Astrocyte of the hippocampus (primary cell): ENCODE data around the gene LSMEM2.
"Not testable (repeated sequence)": the region's sequence is repeated elsewhere in the genome, so short reads cannot be mapped to it uniquely, and the experiment has no call there.

Experiments used
- DNase-seq: peaks from one replicate; pipeline ENCODE4 v3.0.0; 2011; ENCODE audit warnings: low read depth, low spot score

Gene LSMEM2

GRCh38 chr3:50264964-50265485 is 13.9 kb upstream of the LSMEM2 start:
- no peak for DNase-seq

DNA sequence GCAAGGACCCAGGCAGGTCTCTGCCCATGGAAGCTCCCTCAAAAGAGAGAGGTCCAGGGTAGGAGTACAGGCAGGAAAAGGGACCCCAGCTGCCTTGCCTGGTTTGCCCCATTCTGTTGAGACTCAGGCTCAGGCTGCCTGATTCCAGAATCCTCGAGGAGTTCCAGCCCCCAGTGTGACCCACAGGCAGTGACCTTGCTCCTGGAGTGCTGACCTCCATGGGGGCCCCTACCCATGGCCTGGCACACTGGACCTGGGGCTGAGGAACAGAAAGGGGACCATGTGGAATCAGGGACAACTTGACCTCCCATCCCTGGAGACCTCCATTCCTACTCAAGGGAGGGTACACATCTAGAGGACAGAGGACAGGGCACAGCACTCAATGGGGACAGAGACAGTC is 13.3 kb upstream of the LSMEM2 start:
- no peak for DNase-seq

- DNase-seq = no peak
Measured at GRCh38 chr3:50266017-50266416, 12.9 kb upstream of the LSMEM2 start.

GRCh38 chr3:50266836-50267235 is 12.1 kb upstream of the LSMEM2 start:
- no peak for DNase-seq

GRCh38 chr3:50267280-50267913 is 11.5 kb upstream of the LSMEM2 start:
- DNase-seq = peak; percentile 67

- DNase-seq = no peak
Measured at GRCh38 chr3:50268276-50268675, 10.6 kb upstream of the LSMEM2 start.

GRCh38 chr3:50268703-50269451 is 10.0 kb upstream of the LSMEM2 start, which contains the start of gene SEMA3B:
SEMA3B (plus strand) TSS chr3:50269147; CDS start chr3:50269241, 94 bp downstream.
- DNase-seq = peak; percentile 67

GRCh38 chr3:50269460-50269859 is 9.4 kb upstream of the LSMEM2 start:
- no peak for DNase-seq

DNA sequence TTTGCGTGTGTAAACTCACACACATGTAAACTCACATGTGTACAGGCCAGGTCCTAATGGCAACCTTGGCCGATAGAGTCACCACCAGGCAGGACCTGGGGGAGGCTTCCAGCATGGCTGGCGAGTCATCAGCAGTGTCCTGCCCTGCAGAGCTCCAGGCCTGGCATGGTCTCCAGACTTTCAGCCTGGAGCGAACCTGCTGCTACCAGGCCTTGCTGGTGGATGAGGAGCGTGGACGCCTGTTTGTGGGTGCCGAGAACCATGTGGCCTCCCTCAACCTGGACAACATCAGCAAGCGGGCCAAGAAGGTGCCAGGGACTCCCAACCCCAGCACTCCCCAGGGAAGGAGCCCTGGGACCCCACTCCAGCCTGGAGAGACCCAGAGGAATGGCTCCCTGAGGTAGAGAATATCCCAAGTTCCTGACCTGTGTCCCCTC is 8.9 kb upstream of the LSMEM2 start:
- DNase-seq = no peak

- DNase-seq = no peak
Measured at GRCh38 chr3:50270422-50271224, 8.3 kb upstream of the LSMEM2 start.

DNA sequence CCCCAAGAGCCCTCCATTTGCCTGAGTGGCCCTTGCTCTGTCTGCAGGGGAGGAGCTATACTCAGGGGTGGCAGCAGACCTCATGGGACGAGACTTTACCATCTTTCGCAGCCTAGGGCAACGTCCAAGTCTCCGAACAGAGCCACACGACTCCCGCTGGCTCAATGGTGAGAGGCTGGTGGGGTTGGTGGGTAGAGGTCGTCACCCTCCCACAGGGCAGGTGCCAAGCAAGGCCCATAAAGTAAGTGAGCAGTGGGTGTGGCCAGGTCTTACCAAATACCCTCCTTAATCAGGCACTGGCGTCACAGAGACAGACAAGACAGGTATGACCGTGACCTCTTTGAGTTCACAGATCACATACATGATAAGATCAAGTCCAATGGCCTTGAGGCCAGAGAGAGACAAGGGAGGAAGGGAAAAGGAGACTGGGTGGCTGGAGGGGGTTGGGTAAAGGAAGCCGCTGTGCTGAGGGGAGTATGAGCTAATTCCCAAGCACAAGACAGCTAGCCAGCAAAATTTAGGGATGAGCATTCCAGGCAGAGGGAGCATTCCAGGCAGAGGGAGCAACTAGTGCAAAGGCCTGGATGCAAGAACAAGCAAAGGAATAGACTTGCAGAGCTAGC is 7.5 kb upstream of the LSMEM2 start:
- no peak for DNase-seq

GRCh38 chr3:50272538-50272910 is 6.4 kb upstream of the LSMEM2 start:
- not testable (repeated sequence) for DNase-seq

DNA sequence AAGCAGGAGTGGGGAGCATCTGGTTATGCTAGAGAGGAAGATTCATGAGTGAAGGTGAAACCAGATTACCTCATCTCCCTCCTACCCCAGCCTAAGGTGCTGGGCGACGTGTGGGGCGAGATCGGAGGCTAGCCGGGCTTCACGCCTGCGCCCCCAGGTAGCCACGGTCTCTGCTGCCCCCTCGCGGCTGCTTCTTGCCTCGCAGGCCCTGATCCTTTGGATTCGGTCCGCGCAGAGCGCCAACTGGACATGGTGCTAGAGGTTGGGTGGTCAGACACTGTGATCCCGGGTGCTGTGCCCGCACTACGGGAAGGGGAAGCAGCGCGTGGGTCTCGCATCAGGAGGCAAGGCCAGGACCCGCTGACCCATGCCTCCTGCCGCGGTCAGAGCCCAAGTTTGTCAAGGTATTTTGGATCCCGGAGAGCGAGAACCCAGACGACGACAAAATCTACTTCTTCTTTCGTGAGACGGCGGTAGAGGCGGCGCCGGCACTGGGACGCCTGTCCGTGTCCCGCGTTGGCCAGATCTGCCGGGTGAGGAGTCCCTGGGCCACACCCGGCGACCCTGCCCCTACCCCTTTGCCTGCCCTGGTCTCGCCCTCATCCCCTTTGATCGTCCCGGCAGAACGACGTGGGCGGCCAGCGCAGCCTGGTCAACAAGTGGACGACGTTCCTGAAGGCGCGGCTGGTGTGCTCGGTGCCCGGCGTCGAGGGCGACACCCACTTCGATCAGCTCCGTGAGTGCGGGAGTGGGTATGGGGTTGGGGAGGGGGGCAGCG is 5.8 kb upstream of the LSMEM2 start:
- peak; percentile 91 for DNase-seq

DNA sequence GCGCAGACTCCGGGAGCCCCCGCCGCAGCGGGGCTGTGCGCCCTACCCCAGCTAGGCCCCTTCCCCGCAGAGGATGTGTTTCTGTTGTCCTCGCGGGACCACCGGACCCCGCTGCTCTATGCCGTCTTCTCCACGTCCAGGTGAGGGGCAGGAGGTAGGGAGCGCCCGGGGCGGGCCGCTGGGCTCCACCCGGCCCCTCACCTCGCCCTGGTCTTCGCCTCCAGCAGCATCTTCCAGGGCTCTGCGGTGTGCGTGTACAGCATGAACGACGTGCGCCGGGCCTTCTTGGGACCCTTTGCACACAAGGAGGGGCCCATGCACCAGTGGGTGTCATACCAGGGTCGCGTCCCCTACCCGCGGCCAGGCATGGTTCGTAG is 5.2 kb upstream of the LSMEM2 start:
- DNase-seq = no peak

DNA sequence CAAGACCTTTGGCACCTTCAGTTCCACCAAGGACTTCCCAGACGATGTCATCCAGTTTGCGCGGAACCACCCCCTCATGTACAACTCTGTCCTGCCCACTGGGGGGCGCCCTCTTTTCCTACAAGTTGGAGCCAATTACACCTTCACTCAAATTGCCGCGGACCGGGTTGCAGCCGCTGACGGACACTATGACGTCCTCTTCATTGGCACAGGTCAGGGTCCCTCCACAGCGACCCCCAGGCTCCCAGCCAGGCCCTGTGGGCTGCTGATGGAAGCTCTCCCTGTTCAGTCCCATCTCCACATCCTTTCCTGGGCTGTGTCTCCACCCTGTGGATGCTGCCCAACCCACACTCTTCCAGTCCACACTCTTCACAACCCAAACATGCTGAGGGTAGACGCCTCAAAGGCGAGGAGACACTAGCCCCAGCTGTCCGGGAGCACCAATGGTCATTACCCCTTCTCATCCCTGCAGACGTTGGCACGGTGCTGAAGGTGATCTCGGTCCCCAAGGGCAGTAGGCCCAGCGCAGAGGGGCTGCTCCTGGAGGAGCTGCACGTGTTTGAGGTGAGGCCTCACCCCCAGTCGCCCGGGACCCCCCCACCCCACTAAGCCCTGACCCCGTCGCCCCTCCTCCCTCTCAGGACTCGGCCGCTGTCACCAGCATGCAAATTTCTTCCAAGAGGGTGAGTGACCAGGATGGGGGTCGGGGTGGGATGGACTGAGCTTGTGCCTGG is 4.3 kb upstream of the LSMEM2 start:
- DNase-seq = peak; percentile 66

- DNase-seq = no peak
Measured at GRCh38 chr3:50275141-50275995, 3.5 kb upstream of the LSMEM2 start.

GRCh38 chr3:50275996-50276761 is 2.7 kb upstream of the LSMEM2 start:
- no peak for DNase-seq

DNA sequence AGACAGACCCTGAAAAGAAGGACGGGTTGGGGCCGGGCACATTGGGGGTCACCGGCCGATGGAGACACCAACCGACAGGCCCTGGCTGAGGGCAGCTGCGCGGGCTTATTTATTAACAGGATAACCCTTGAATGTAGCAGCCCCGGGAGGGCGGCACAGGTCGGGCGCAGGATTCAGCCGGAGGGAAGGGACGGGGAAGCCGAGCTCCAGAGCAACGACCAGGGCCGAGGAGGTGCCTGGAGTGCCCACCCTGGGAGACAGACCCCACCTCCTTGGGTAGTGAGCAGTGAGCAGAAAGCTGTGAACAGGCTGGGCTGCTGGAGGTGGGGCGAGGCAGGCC is 2.2 kb upstream of the LSMEM2 start:
- DNase-seq = no peak
